HL-60 (cell line): Measurements from ENCODE around the gene ARID1A.

Experiments used
- CTCF ChIP-seq: IDR thresholded peaks from one replicate; pipeline ENCODE4 v1.5.1; 2011; ENCODE audit warnings: low read length, control low read depth, inconsistent platforms; ENCODE audit not compliant: insufficient read depth
- POLR2AphosphoS5 ChIP-seq: IDR thresholded peaks from 2 replicates; pipeline ENCODE4 v1.6.1; 2012; ENCODE audit warnings: low read depth
- TF ChIP-seq, protein P1 (sequence below): IDR thresholded peaks from 2 replicates; pipeline ENCODE4 v1.6.1; 2012; ENCODE audit warnings: low read depth; ENCODE audit not compliant: insufficient replicate concordance

DNA sequence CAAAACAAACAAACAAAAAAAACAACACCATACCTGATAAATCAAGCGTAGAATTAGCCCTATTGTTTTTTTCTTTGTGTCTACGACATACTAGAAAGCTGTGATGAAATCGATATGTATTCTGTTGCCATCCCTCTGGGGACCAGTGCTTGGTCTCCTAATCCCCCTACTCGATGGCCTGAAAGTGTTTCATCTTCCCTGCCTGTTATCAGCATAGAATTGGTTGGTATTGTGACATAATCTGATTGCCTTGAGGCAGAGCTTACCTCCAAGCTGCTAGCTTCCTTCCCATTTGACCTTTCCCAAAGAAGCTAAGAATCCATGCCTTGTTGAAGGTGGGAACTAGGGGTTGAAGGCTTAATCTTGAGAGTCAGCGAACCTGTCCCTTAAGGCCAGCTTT lies 51.2 kb downstream of the ARID1A start:
- TF ChIP-seq POLR2AphosphoS5 = no peak
- TF ChIP-seq CTCF = no peak
- TF ChIP-seq, protein P1, sequence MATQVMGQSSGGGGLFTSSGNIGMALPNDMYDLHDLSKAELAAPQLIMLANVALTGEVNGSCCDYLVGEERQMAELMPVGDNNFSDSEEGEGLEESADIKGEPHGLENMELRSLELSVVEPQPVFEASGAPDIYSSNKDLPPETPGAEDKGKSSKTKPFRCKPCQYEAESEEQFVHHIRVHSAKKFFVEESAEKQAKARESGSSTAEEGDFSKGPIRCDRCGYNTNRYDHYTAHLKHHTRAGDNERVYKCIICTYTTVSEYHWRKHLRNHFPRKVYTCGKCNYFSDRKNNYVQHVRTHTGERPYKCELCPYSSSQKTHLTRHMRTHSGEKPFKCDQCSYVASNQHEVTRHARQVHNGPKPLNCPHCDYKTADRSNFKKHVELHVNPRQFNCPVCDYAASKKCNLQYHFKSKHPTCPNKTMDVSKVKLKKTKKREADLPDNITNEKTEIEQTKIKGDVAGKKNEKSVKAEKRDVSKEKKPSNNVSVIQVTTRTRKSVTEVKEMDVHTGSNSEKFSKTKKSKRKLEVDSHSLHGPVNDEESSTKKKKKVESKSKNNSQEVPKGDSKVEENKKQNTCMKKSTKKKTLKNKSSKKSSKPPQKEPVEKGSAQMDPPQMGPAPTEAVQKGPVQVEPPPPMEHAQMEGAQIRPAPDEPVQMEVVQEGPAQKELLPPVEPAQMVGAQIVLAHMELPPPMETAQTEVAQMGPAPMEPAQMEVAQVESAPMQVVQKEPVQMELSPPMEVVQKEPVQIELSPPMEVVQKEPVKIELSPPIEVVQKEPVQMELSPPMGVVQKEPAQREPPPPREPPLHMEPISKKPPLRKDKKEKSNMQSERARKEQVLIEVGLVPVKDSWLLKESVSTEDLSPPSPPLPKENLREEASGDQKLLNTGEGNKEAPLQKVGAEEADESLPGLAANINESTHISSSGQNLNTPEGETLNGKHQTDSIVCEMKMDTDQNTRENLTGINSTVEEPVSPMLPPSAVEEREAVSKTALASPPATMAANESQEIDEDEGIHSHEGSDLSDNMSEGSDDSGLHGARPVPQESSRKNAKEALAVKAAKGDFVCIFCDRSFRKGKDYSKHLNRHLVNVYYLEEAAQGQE = no peak
